NCI-H748 (cell line): ENCODE measurements around the gene DMD.
"Not testable (repeated sequence)": the region's sequence is repeated elsewhere in the genome, so short reads cannot be mapped to it uniquely, and the experiment has no call there.

Source experiments
- DNase-seq: peaks from one replicate; lab custom pipeline; 2025; ENCODE audit not compliant: unreplicated experiment; lab: John Stamatoyannopoulos, UW

Gene DMD

DNA sequence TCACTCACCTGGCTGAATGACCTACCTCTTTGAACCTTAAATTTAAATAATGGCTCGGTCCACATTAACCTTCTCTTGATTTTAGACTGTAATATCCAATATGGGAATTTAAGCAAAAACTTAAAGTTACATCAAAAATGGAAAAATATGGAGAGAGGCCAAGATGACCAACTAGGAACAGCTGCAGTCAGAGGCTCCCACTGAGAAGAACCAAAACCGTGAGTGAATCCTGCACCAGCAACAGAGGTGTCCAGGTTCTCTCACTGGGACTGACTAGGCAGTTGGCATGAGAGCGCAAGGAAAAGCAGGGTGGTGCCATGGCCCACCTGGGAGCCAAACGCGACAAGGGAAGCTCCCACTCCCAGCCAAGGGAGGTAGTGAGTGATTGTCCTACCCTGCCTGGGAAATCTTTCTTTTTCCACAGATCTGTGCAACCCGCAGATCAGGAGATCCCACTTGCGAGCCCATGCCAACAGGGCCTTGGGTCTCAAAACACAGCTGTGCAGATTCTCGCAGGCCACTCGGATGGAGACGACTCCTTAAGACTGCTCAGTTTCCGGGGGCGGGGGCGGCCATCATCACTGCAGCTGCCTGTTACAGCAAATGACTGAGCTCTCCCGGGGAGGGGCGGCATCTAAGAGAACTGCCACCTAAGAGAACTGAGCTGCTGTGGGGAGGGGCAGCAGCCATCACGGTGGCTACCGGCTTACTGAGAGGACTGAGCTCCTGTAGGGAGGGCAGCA is 343.4 kb downstream of the DMD start:
- no peak for DNase-seq

DNA sequence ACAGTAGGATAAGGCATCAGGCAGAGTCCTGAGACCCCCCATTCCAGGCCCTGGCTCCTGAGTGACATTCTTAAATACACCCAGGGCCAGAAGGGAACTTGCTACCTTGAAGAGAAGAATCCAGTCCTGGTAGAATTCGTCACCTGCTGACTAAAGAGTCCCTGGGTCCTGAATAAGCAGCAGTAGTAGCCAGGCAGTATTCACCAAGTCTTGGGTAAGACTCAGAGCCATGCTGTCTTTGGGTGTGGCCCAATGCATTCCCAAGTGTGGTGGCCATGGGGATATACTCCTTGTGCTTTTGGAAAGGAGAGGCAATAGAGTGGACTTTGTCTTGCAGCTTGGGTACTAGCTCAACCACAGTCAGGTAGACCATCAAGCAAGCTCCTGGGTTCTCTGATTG is 359.1 kb downstream of the DMD start:
- no peak for DNase-seq

DNA sequence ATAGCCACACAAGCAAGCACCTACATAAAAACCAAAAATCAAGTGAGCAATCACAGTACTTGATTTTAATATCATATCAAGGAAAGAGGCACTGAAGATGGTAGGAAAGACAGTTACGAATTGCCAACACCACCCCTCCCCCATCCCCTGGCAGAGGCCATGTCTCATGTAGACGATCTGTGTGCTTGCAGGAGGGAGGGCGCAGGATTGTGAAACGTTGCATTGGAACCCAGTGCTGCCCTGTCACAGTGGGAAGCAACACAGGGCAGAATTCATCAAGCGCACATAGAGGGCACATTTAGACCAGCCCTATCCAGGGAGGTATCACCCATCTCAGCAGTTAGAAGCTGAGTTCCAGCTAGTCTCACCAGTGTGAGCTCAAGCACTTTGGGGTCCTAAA is 359.8 kb downstream of the DMD start:
- no peak for DNase-seq

DNA sequence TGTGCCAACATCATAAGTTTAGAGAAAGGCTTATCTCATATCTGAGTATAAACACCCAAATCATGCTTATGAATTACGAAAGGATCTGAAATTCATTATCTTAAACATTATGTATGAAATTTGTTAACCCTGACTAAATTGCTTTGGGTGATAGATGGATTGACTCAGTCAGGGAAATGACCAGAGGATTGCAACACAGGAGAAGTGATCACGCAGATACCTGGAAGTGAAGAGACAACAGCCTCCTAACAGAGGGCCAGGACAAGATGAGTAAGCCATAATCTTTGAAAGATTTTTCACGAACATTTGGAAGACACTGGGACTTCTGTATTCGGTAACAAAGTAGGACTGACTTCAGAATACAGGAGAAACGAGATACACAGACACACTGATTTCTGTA is 363.4 kb downstream of the DMD start:
- DNase-seq: no peak

DNA sequence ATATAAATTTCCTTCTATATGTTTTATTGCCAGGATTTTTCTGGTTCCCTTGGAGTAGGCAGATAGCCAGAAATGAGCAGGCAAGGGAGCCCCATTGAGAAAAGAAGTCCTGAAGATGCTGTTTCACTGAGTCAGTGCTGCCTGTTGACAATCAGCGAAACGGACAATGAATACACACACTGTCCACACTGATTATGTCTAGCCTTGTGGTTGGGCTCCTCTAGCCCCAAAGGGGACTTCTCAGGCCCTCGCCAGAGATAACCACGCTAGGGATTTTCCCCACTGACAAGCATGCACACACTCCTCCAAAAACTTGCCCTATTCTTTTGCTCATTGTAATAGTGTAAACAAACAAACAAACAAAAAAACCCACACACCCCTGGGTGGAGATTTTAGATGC is 369.3 kb downstream of the DMD start:
- no peak for DNase-seq

DNA sequence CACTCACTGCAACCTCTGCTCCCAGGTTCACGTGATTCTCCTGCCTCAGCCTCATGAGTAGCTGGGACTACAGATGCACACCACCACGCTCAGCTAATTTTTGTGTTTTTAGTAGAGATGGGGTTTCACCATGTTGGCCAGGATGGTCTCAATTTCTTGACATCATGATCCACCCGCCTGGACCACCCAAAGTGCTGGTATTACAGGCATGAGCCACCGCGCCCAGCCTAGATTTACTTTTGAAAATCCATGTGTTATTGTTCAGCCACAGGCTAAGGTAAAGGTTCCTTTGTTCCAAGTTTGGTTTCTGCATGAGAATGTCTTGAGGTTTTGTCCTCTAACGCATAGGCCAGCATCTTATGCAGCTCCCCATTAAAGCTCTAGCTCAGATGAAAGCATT is 371.6 kb downstream of the DMD start:
- DNase-seq: no peak

DNA sequence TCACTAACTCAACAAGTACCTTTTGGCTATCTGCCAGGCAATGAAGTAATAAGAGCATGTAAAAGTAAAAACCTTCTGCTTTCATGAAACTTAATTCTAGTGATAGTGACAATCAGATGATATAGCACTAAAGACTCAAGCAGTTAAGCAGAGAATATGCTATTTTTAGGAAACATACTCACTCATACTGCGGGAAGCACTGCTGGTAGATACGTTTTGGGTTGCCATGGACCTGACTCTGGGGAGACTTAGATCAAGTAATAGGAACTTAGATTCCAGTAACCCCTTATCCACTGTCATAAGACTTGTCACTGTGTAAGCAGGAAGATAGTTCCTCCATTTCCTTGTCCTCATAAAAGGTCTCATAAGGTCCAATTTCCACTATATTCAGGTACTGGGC is 386.3 kb downstream of the DMD start:
- peak; percentile 1 for DNase-seq

DNA sequence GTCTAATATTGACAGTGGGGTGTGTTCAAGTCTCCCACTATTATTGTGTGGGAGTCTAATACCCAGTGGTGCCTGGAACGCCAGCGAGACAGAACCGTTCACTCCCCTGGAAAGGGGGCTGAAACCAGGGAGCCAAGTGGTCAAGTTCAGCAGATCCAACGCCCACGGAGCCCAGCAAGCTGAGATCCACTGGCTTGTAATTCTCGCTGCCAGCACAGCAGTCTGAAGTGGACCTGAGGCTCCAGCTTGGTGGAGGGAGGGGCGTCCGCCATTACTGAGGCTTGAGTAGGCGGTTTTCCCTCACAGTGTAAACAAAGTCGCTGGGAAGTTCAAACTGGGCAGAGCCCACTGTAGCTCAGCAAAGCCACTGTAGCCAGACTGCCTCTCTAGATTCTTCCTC is 407.3 kb downstream of the DMD start:
- DNase-seq: no peak

DNA sequence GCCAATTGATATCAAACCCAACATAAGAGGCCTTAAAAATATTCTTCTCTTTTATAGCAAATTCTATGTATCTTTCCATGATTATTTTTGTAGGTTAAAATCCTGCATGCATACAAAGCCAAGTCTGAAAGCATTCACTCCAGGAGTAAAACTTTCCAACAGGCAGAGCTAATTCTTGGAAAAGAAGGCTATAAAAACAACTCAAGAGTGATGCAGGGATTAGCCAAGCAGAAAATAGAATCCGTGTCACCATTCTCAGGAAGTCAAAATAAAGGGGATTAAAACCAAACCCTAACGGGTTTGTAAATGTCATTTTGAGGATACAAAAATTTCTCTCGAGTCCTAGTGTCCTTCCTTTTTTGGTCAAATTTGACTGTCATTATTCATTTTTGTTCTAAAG is 412.4 kb downstream of the DMD start:
- DNase-seq: no peak

DNA sequence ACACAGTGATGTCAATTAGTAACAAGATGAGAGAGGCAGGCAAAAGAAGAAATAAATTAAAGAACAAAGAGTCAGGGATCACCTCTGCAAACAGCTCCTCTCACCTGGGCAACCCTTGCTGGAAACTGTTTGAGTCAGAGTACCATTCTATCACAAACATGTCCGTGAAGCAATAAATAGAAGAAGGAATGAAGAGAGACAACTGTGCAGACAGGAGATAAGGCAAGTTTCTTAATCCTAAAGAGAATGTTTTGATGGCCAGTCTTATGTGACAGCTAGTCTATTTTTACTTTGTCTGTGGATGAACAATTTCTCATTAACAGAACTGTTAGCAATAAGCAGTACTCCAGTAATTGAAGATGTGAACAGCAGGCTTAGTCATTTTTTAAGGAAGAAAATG is 422.4 kb downstream of the DMD start:
- DNase-seq: no peak

DNA sequence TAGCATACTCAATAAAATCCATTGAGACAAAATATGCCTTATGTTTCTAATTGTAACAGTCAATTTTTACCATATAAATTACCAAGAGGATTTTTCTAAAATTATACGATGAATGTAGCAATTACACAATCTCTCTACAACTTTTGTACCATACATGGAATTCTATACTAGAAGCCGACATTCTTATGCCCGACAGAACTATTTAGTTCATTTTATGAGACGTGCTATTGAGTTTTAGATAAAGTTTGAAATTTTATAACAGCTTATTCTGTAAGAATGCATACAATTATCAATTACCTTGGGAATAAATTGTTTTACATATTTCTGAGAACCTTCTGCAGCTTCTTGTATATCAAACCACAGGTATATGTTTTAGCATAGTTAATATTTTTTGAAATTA is 431.2 kb downstream of the DMD start:
- DNase-seq: no peak

DNA sequence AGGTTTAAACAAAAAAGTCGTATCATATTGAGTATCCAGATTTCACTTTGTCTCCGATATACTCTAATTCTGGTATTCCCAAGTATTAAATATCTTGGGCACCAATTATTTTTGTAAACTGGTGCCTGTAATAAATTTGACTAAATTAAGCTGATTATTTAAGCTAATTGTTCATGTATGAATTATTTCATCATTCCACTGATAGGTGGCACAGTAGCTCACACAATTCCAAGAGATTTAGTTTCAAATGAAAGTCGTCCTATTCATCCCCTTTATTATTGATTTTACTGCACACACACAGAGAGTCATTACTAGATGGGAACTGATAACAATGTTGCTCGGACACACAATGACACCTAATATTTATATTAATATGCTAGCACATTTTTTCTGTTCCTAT is 432.4 kb downstream of the DMD start:
- no peak for DNase-seq

DNA sequence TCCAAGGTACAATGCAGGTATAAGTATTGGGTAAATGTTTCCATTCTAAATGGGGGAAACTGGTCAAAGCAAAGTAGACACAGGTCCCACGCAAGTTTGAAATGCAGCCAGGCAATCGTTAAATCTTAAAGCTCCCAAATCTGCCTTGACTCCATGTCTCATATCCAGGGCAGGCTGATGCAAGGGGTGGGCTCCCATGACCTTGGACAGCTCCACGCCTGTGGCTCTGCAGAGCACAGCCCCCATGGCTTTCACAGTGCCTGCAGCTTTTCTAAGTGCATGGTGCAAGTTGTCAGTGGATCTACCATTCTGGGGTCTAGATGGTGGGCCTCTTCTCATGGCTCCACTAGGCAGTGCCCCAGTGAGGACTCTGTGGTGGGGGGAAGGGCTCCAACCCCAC is 436.4 kb downstream of the DMD start:
- no peak for DNase-seq

DNA sequence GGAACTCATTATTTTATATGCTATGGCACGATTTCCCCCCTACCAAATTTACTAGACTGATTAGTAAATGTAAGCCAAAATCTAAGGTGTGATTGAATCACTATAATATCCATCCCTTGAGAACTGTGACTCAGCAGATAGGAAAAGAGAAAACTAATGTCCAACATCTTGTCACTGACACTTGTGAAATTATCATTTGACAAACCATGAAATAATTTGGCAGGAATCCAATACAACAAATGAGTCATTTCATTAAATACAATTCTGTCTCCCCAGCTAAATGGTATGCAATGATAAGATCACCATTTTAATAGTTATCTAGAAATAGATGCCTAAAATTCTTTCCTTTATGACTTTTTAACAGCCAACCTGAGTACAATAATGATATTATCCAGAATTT is 462.3 kb downstream of the DMD start:
- no peak for DNase-seq

DNA sequence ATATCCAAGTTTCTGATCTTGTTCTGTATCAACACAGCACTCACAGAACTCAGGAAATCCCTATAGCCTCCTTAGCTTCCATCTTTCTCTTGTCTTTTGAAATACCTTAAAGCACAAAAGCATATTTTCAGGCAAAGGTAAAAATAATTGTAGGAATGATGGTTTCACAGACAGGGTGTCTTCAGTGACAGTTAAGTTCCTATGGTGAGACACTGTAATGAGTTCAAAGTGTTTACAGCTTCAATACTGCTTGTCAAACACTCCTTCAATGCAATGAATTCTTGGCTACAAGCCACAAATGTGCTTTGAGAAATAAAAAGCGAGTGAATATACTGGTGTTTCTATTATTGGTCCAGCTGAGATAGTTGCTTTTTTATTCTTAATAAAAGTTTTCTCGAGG is 466.0 kb downstream of the DMD start:
- DNase-seq: no peak

DNA sequence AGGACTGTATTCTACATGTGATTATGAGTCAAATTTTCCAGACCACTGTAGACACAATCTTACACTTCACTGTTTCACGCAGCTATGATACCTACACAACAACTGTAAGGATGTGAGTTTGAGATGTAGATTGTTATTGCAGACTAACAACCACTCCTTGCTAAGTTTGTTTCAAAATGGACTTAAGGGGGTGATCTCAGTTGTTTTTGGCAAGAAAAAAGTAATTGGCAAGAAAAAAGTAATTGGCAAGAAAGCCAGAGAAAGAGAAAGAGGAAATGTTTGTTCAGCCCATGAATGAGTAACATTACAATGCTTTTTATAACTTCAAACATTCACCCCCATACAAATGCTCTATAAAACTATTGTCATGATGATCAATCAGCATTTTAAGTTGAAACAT is 466.4 kb downstream of the DMD start:
- no peak for DNase-seq

DNA sequence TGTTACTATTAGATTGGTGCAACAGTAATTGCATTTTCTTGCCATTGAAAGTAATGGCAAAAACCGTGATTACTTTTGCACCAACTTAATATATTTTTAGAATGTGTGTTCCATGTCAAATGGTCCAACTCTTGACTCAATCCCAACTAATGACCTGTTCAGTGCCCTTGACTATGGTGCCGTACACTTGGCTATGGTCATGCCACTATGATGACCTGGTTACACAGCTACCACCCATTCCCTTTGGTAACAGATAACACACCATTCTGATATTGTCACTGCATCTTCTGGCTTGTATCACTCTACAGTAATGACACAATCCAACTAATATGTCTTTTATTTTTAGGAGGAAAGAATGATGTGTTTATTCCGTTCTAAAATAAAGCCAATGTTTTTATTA is 469.4 kb downstream of the DMD start:
- no peak for DNase-seq

DNA sequence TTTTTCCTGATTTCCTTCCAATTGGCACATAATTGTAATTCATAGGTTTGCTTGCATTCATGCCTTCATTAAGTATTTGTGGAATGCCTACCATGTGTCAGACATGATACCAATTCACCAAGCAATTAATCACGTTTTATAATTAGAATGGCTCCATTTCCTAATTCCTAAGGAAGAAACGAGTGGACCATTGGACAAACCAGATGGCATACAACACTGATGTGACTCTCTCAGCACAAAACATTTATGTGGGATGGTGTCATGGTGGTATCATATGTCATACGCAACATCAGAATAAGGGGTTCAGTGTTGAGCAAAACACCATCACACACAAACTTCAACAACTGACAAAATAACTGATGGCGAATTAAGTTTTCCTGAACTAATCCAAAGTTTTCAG is 502.8 kb downstream of the DMD start:
- no peak for DNase-seq

DNA sequence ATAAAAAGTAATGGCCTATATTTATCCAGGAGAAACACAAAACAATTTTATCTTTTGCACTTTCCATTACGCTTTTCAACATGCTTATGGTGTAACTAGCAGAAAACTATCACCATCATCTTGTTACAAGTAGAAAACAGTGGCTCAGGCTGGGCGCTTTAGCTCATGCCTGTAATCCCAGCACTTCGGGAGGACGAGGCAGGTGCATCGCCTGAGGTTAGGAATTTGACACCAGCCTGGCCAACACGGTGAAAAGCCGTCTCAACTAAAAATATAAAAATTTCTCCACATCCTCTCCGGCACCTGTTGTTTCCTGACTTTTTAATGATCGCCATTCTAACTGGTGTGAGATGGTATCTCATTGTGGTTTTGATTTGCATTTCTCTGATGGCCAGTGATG is 506.0 kb downstream of the DMD start:
- DNase-seq: not testable (repeated sequence)

DNA sequence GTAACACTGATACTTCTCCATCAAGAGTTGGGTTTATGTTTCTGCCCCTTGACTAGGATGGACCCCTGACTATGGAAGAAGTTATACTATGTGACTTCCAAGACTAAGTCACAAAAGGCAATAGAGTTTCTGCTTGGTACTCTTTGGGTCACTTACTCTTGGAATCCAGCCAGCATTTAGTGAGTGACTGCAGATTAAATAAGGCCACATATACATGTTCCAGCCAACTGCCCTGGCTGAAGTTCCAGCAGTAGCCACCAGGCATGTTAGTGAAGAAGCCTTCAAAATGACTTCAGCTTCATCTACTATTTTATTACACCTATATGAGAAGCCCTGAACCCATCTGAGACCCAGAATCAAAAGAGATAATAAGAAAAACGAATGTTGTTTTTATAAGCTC is 524.0 kb downstream of the DMD start:
- DNase-seq: no peak

DNA sequence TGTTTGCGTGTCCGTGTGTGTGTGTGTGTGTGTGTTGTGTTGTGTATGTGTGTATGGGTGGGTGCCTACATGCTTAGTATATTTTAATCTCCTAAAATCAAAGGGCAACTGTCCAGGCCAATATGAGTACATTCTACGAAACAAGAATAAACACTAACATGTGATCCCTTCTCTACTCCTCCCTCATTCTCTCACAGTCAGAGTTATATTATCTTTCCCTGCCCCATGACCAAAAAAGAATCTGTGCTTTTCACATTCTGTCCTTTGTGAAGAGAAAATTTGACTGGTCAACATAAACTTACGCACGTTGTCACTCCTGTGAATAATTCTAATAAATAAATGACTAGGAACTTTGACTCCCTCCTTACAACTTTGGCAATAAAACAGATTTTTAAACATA is 532.9 kb downstream of the DMD start:
- no peak for DNase-seq

DNA sequence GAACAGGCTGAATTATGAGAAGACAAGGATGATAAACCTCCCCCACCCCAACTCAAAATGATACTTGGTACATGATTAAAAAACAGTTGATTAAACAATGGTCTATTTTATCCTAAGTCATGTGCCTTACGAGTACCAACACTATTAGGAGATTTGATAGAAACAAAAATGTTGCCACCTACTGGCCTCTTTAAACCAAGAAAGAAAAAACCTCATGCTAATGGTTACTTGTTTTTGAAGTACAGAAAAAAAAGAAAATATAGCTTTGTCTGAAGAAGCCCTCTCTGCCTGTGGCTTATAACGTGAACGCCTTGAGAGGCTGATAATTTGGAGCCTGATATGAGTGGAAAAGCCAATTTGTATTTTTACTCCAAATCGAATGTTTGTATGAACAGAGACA is 538.2 kb downstream of the DMD start:
- DNase-seq: no peak

DNA sequence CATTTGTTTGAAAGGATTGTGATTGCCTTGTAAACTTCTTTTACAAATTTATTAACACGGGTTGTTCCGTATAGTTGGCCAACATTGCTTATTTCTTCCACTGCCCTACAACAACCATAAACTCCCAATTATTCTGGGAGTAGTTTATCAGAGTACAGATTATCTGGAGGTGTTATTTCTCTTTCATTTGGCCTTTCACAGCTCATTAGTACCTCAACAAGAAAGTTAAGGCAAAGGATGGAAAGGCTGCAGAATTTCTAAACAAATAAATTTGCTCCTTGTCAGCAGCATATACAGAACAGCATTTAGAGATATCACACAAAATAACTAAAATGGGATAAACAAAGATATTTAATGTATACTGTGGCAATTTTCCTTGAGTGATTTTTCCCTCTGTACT is 548.8 kb downstream of the DMD start:
- DNase-seq: no peak
